Cardiac fibroblast (primary cell): Measurements from ENCODE around the gene ETV2.
A peak's percentile ranks its signal among the peaks of the same experiment; 100 is the strongest.
"Not testable (repeated sequence)": the region's sequence is repeated elsewhere in the genome, so short reads cannot be mapped to it uniquely, and the experiment has no call there.

ENCODE experiments used
- DNase-seq, 2 donors: peaks; one replicate each; pipeline versions ENCODE4 v3.0.0 to v3.0.0-alpha.2; 2010; ENCODE audit warnings: low read depth in 2 of 2
- H3K4me3 ChIP-seq, 2 donors: replicated peaks in 1 of 2; 1 replicate in 1 of 2; 2 replicates in 1 of 2; pipeline ENCODE4 v1.5.1; 2011; ENCODE audit warnings: low read depth in 2 of 2, low read length in 2 of 2, mild to moderate bottlenecking in 2 of 2, moderate library complexity in 1 of 2
- CTCF ChIP-seq: IDR thresholded peaks from one replicate; pipeline ENCODE4 v1.5.1; 2011; ENCODE audit warnings: low read depth, mild to moderate bottlenecking, low read length, inconsistent platforms

ETV2 gene

GRCh38 chr19:35644987-35645679 lies 3.6 kb downstream of the ETV2 start:
- DNase-seq: peak; percentile 57 to 65
- TF ChIP-seq CTCF: no peak
- peak overlapping the region; percentile 56 to 59 for H3K4me3 ChIP-seq

- DNase-seq: no peak
- TF ChIP-seq CTCF: no peak
- H3K4me3 ChIP-seq: no peak overlapping the region
Observed at GRCh38 chr19:35645680-35646511, 4.4 kb downstream of the ETV2 start.

GRCh38 chr19:35648017-35648961 lies 6.7 kb downstream of the ETV2 start, which contains the start of gene COX6B1:
TSS of gene COX6B1 (plus strand) at chr19:35648323. CDS start at chr19:35651244, 2,921 bp downstream.
- DNase-seq: peak; percentile 97 to 98
- TF ChIP-seq CTCF: no peak
- H3K4me3 ChIP-seq: peak within 1 kb of the TSS; percentile 81 to 90

- no peak for TF ChIP-seq CTCF
- no peak overlapping the region for H3K4me3 ChIP-seq
- no peak for DNase-seq
Observed at GRCh38 chr19:35650581-35650980, 9.0 kb downstream of the ETV2 start.

GRCh38 chr19:35654828-35655227 lies 13.3 kb downstream of the ETV2 start:
- not testable (repeated sequence) for DNase-seq, H3K4me3 ChIP-seq

- H3K4me3 ChIP-seq: no peak overlapping the region
- no peak for DNase-seq
- no peak for TF ChIP-seq CTCF
Observed at GRCh38 chr19:35655600-35655999, 14.1 kb downstream of the ETV2 start.
